Fibroblast of gingiva (primary cell): Measurements from ENCODE around the gene LPP.
A peak's percentile ranks its signal among the peaks of the same experiment; 100 is the strongest.

Source experiments
- DNase-seq: peaks from one replicate; pipeline ENCODE4 v3.0.0-alpha.2; 2011; ENCODE audit warnings: low read depth

LPP gene

GRCh38 chr3:188272481-188273372 is 118.8 kb downstream of the LPP start:
- DNase-seq: peak; percentile 71

GRCh38 chr3:188274249-188274915 is 120.4 kb downstream of the LPP start:
- DNase-seq: no peak

GRCh38 chr3:188276375-188276774 is 122.4 kb downstream of the LPP start:
- no peak for DNase-seq

GRCh38 chr3:188278717-188279324 is 124.9 kb downstream of the LPP start:
- no peak for DNase-seq

- DNase-seq: no peak
Measured at GRCh38 chr3:188279502-188280335, 125.8 kb downstream of the LPP start.

- DNase-seq: no peak
Measured at GRCh38 chr3:188280627-188281026, 126.7 kb downstream of the LPP start.

GRCh38 chr3:188282871-188283270 is 128.9 kb downstream of the LPP start:
- no peak for DNase-seq

- DNase-seq: peak; percentile 61
Measured at GRCh38 chr3:188283347-188283746, 129.4 kb downstream of the LPP start.

GRCh38 chr3:188284455-188285212 is 130.7 kb downstream of the LPP start:
- DNase-seq: no peak

- DNase-seq: peak; percentile 97
Measured at GRCh38 chr3:188286087-188286513, 132.1 kb downstream of the LPP start.

- DNase-seq: no peak
Measured at GRCh38 chr3:188287339-188287738, 133.4 kb downstream of the LPP start.

- DNase-seq: peak; percentile 16
Measured at GRCh38 chr3:188287762-188288505, 134.0 kb downstream of the LPP start.

GRCh38 chr3:188292251-188292650 is 138.3 kb downstream of the LPP start:
- no peak for DNase-seq

GRCh38 chr3:188292827-188293226 is 138.9 kb downstream of the LPP start:
- DNase-seq: no peak

- DNase-seq: no peak
Measured at GRCh38 chr3:188294113-188294512, 140.2 kb downstream of the LPP start.

GRCh38 chr3:188294823-188295487 is 141.0 kb downstream of the LPP start:
- DNase-seq: peak; percentile 89

- DNase-seq: no peak
Measured at GRCh38 chr3:188295876-188296275, 141.9 kb downstream of the LPP start.

GRCh38 chr3:188296761-188297612 is 143.0 kb downstream of the LPP start:
- DNase-seq: peak; percentile 40

GRCh38 chr3:188298585-188298984 is 144.6 kb downstream of the LPP start:
- DNase-seq: no peak
